NCI-H1105 (cell line): ENCODE data around the gene OR52L1.
A peak's percentile ranks its signal among the peaks of the same experiment; 100 is the strongest.

Source experiments
- DNase-seq: peaks from one replicate; lab custom pipeline; 2025; lab: John Stamatoyannopoulos, UW

OR52L1 gene

DNA sequence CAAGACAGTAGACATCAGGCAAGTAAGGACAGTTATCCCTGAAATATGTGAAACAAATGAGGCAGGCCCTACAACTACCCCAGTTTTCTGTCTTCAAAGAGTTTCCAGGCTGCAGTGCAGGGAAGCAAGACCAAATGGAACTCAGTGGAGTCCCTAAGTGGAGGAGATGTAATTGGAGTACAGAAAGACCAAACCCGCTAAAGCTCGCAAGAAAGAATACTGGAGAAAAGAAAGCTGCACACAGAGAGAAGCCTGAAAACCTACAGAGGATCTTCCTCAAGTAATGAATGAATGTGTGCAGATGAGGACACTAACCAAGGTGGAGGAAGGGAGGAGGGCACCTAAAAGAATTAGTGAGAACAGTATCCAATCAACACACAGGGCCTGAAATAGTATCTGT, 46.0 kb downstream of the OR52L1 start:
- no peak for DNase-seq

DNA sequence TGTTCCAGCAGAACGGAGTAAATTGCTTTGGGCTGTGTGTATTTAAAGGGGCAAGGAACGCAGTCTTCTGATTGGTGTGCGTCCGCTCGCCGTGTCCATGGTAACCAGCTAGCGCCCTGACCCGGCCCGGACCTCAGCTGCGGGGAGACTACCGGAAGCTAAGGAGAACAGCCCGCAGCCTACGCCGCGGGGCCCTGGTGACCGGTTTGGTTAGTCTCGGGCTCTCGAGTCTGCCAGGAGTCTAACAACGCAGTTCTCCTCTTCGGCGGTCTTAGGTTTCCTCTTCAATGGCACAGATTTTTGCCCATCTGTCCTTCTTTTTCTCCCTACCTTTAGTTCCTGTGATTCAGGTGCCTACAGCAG, 48.2 kb downstream of the OR52L1 start:
- peak; percentile 58 for DNase-seq

DNA sequence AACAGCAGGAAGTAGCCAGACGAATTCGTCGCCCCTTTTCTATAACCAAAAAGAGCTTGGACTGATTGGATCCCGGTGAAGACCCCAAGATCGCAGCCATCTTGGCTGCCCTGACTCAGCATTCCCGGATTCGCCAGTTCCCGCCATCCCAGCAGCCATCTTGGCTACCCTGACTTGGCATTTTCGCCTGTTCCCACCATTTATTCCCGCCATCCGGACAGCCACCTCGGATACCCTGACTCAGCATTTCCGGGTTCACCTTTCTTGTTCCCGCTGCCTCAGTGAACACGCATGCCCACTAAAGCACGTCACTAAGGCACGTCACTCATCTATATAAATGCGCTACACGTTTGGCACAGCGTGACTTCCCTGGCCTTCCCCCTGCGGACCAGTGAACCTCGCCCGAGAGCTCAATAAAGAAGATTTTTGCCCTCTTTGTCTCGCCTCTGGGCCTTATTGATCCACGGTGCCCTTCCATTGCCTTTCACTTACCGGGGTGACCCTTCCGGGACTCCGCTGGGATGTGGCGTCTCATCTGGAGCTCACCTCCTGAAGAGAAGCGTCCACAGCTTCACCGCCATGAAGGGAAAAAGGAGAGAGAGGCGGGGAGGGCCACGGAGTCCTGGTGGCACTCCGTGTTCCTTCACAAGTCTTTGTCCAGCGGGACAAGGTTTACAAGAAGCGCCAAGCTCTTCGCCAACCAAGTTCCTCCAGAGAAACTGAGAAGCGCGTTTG, 48.8 kb downstream of the OR52L1 start:
- peak; percentile 25 for DNase-seq
